Tibial nerve (tissue), 4 donors: ENCODE results near the gene KISS1. TPM values are rescaled to one million over a fixed set of nuclear protein-coding genes. Genes with fewer than 3 reads are reported as not detected.

ENCODE experiments used
- DNase-seq, 2 donors: peaks; one replicate each; pipeline ENCODE4 v3.0.0-alpha.2; 2019; ENCODE audit warnings: low spot score in 2 of 2
- H3K27ac ChIP-seq, 4 donors: fragments of 200-600 bp; sonication (generic) in 3 of 4; one replicate each; pipeline ENCODE4 v1.5.1; 2017 to 2019; ENCODE audit warnings: mild to moderate bottlenecking in 1 of 4
- H3K27me3 ChIP-seq, 2 donors: fragments of 200-600 bp; sonication (generic) in 1 of 2; one replicate each; pipeline versions ENCODE4 v1.5.1 to v1.6.0; 2017 to 2019
- H3K36me3 ChIP-seq, 3 donors: fragments of 200-600 bp; sonication (generic); one replicate each; pipeline ENCODE4 v1.5.1; 2018 to 2019
- H3K4me1 ChIP-seq, 4 donors: fragments of 200-600 bp; sonication (generic) in 3 of 4; one replicate each; pipeline ENCODE4 v1.5.1; 2017 to 2019
- H3K4me3 ChIP-seq, 4 donors: fragments of 200-600 bp; sonication (generic) in 3 of 4; one replicate each; pipeline ENCODE4 v1.5.1; 2017 to 2019; ENCODE audit warnings: mild to moderate bottlenecking in 1 of 4, moderate library complexity in 1 of 4
- H3K9me3 ChIP-seq, 4 donors: fragments of 200-600 bp; sonication (generic) in 3 of 4; one replicate each; pipeline ENCODE4 v1.5.1; 2017 to 2019
- CTCF ChIP-seq, 5 experiments: fragments of 200-600 bp in 3 of 5; fragments of 450-650 bp in 2 of 5; sonication (generic) in 3 of 5; IDR thresholded peaks; one replicate each; pipeline ENCODE4 v1.5.1; 2016 to 2019; ENCODE audit warnings: antibody characterized with exemption in 5 of 5, mild to moderate bottlenecking in 3 of 5, moderate library complexity in 2 of 5
- EP300 ChIP-seq, 2 donors: sonication (generic); formaldehyde crosslinking; IDR thresholded peaks; one replicate each; pipeline ENCODE4 v1.6.1; 2017; ENCODE audit warnings: antibody characterized with exemption in 2 of 2, mild to moderate bottlenecking in 1 of 2
- POLR2A ChIP-seq, 2 donors: fragments of 450-650 bp; IDR thresholded peaks; one replicate each; pipeline ENCODE4 v1.6.1; 2017; ENCODE audit warnings: antibody characterized with exemption in 2 of 2, mild to moderate bottlenecking in 2 of 2, moderate library complexity in 2 of 2
- WGBS, 2 donors: methylation state at CpG; one replicate each; pipeline ENCODE4 v1.1.5; 2018; 5-methylcytosine and 5-hydroxymethylcytosine counted together
- total RNA-seq, 4 donors: library from RNA; depleted of rRNA; stranded (reverse); fragments of >200 nt; gene quantifications; one replicate each; pipeline ENCODE4 v1.1.0, GENCODE V29; 2016

KISS1 gene
- total RNA-seq, 4 donors from 2014 or later, result not detected

- peaks cover 0 to 50% (median 0%) of the 10 kb centered on the region in 3 donors for H3K36me3 ChIP-seq
- TF ChIP-seq CTCF (IDR thresholded peaks at IDR 0.05), result no peak
- H3K9me3 ChIP-seq, result no peaks in the 10 kb centered on the region
- H3K4me1 ChIP-seq, result peaks cover 0 to 44% (median 0%) of the 10 kb centered on the region in 4 donors
- no peaks in the 10 kb centered on the region for H3K27me3 ChIP-seq
- DNase-seq, result no peak
- H3K4me3 ChIP-seq, result no peak overlapping the region
- H3K27ac ChIP-seq, result peak overlapping the region in 3 of 4 donors; percentile 54 to 96 (median 80)
- WGBS, 2 donors, result 76 to 84% methylated on average over 7 of the region's 7 CpGs
These were observed 49.3 kb downstream of the KISS1 start for GRCh38 chr1:204146965-204147364.

GRCh38 chr1:204146309-204146708 lies 50.0 kb downstream of the KISS1 start:
- H3K36me3 ChIP-seq, result peaks cover 0 to 57% (median 0%) of the 10 kb centered on the region in 3 donors
- 86 to 94% methylated on average over 6 of the region's 6 CpGs for WGBS, 2 donors
- H3K4me3 ChIP-seq, result no peak overlapping the region
- no peak for DNase-seq
- no peak for TF ChIP-seq CTCF (IDR thresholded peaks at IDR 0.05)
- TF ChIP-seq EP300 (IDR thresholded peaks at IDR 0.05), result no peak
- no peak for TF ChIP-seq POLR2A (IDR thresholded peaks at IDR 0.05)
- no peaks in the 10 kb centered on the region for H3K9me3 ChIP-seq
- no peaks in the 10 kb centered on the region for H3K27me3 ChIP-seq
- H3K4me1 ChIP-seq, result peaks cover 0 to 44% (median 0%) of the 10 kb centered on the region in 4 donors
- peak overlapping the region in 1 of 4 donors; percentile 8 for H3K27ac ChIP-seq

- Histone ChIP-seq H3K4me3 (no peak overlapping the region), H3K27ac (no peak overlapping the region), H3K27me3 (no peaks in the 10 kb centered on the region), H3K9me3 (no peaks in the 10 kb centered on the region), H3K36me3 (peaks cover 0 to 69% (median 0%) of the 10 kb centered on the region in 3 donors), H3K4me1 (peaks cover 0 to 31% (median 0%) of the 10 kb centered on the region in 4 donors)
- TF ChIP-seq POLR2A (IDR thresholded peaks at IDR 0.05), result no peak
- TF ChIP-seq EP300 (IDR thresholded peaks at IDR 0.05), result no peak
- no peak for TF ChIP-seq CTCF (IDR thresholded peaks at IDR 0.05)
- 75 to 77% methylated on average over 4 of the region's 4 CpGs for WGBS, 2 donors
- DNase-seq, result no peak
These were observed 51.2 kb downstream of the KISS1 start for GRCh38 chr1:204145033-204145504.

GRCh38 chr1:204143276-204144041 lies 52.8 kb downstream of the KISS1 start:
- peaks cover 0 to 86% (median 0%) of the 10 kb centered on the region in 3 donors for H3K36me3 ChIP-seq
- peaks cover 0 to 15% (median 0%) of the 10 kb centered on the region in 4 donors for H3K4me1 ChIP-seq
- no peak overlapping the region for H3K4me3 ChIP-seq
- H3K9me3 ChIP-seq, result no peaks in the 10 kb centered on the region
- 70 to 71% methylated on average over 14 of the region's 14 CpGs for WGBS, 2 donors
- DNase-seq, result no peak
- no peak overlapping the region for H3K27ac ChIP-seq
- TF ChIP-seq EP300 (IDR thresholded peaks at IDR 0.05) (no peak), CTCF (IDR thresholded peaks at IDR 0.05) (no peak), POLR2A (IDR thresholded peaks at IDR 0.05) (no peak)
- H3K27me3 ChIP-seq, result no peaks in the 10 kb centered on the region
